GM18870 (cell line): ENCODE results near the gene PPM1H.
"Not testable (repeated sequence)": the region's sequence is repeated elsewhere in the genome, so short reads cannot be mapped to it uniquely, and the experiment has no call there.

Experiments used
- ATAC-seq: cut with Tn5 transposase; IDR thresholded peaks from one replicate; pipeline ENCODE4 v1.9.1; 2021; ENCODE audit warnings: moderate library complexity; ENCODE audit not compliant: unreplicated experiment

The PPM1H gene

DNA sequence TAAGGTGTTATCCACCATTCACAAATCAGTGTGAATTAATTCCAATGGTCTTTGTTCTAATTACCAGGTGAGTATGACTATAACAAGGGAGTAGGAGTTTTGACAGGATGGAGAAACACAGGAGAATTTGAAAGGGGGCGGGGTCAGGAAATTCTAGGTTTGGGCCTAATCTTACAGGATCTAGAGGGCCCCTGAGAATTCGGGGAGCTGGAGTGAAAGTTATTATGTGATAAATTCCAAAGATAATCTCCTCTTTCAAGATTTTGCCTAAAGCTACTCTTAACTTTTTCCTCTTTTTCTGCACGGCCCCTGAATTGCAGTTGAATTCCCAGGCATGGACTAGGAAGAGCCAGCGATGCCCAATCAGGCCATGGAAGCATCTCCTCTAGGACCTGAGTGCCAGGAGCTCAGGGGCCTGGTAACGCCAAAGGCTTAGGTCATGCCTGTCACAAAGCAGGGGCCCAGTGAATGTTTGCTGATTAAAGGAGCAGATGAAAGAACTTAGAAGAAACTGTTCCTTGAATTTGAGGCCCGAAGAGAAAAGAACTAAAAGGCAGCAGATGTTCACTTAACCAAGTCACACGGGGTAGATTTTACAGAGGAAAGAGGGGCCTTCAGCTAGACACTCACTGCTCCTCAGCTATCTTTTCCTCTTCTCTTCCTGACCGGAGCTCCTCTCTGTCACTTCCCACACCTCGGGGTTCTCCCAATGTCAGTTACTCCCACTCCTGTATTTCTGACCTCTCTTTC is 195.5 kb downstream of the PPM1H start:
- no peak for ATAC-seq

- ATAC-seq: no peak
Measured at GRCh38 chr12:62738616-62739015, 196.3 kb downstream of the PPM1H start.

DNA sequence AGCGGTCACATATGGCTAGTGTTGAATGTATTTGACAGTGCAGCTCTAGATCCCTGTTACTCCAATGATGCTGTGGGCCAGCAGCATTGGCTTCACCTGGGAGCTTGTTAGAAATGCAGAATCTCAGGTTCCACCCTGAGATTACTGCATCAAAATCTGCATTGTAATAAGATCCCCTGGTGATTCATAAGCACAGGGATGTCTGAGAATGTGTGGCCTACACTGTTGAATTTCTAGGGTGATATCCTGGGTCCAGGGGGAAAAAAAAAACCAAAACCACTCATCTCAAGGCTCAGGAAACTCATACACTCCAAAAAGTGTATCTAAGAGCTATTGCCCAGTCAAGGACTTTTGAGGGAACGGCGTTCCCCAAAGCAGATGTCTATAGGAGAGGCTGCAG is 196.8 kb downstream of the PPM1H start:
- no peak for ATAC-seq

GRCh38 chr12:62737615-62738014 is 197.3 kb downstream of the PPM1H start:
- ATAC-seq: no peak

GRCh38 chr12:62737188-62737587 is 197.8 kb downstream of the PPM1H start:
- ATAC-seq: no peak

GRCh38 chr12:62736596-62736995 is 198.4 kb downstream of the PPM1H start:
- no peak for ATAC-seq

DNA sequence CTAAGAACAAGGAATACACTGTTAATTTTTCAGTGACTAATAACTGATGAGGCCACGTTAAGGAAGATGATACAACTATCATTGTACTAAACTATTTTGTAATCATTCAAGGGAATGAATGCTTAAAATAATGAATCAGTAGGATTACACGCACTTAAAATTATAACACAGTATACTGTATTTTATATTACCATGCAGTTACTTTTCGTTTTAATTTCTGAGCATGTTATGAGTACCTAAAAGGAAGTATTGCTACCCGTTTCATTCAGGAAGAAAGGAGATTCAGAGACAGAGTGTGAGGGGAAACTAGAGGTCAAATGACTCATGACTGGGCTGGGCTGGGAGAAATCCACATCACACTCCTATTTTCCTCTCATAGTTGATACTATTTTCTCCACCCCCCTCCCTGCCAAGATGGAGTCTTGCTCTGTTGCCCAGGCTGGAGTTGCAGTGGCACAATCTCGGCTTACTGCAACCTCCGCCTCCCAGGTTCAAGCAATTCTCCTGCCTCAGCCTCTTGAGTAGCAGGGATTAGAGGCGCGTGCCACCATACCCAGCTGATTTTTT is 202.0 kb downstream of the PPM1H start:
- peak; percentile 34 for ATAC-seq

GRCh38 chr12:62731055-62731820 is 203.7 kb downstream of the PPM1H start:
- no peak for ATAC-seq

DNA sequence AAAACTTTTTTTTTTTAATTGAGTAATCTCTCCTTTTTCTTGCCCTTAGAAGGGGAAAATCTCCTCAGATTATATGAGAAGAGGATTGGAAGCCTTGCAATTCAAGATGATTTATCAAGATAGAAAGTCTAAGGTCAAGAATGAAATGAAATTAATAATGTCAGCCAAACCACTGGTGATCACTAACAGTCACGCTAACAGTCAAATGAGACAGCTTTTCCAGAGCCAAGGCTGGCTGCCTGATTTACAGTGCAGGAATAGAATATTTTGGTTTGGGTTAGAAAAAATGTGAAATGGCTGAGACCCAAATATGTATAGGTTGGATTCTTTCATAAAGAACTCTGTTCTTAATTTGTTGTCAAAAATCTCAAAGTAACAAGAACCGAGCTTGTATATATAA is 204.3 kb downstream of the PPM1H start:
- no peak for ATAC-seq

DNA sequence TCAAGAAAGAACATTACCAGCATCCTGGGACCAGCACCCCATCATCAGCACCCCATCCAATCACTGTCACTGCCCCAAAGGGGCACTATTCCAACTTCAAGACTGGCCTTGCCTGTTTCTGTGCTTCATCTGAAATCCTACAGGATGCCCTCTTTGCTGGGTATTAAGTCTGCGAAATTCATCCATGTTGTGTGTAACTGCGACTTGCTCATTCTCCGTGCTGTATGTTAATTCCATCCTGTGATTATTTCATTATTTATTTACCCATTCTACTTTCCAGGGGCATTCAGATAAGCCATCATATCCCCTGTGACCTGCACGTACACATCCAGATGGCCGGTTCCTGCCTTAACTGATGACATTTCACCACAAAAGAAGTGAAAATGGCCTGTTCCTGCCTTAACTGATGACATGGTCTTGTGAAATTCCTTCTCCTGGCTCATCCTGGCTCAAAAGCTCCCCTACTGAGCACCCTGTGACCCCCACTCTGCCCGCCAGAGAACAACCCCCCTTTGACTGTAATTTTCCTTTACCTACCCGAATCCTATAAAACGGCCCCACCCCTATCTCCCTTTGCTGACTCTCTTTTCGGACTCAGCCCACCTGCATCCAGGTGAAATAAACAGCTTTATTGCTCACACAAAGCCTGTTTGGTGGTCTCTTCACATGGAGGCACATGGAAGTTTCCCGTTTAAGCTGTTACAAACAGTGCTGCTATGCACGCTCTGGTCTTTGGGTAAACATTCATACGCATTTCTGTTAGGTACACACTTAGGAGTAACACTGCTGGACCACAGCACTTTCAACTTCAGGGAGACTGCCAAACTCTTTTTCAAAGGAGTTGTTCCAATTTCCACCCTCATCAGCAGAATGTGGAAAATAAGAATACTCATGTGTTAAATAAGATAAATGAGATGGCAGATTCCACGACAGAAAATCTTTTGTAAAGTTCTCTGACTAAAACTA is 205.1 kb downstream of the PPM1H start:
- not testable (repeated sequence) for ATAC-seq

DNA sequence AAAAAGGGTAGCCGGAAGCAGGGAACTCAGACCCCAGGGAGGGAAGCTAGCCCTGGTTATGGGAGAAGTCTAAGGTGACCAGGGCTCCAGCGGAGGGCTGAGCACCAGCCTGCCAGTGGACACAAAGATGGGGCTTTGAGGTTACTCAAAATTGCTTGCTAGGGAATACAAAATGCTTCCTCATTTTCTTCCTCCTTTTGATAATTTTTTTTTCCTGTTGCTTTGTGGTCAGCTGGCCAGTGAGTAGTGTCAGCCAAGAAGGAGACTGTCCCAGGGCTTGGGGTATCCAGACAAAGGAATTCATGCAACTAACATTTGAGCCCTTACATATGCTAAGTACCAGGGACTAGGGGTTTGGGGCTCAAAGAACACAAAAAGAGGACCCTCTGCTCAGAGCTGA is 206.2 kb downstream of the PPM1H start:
- ATAC-seq: no peak

DNA sequence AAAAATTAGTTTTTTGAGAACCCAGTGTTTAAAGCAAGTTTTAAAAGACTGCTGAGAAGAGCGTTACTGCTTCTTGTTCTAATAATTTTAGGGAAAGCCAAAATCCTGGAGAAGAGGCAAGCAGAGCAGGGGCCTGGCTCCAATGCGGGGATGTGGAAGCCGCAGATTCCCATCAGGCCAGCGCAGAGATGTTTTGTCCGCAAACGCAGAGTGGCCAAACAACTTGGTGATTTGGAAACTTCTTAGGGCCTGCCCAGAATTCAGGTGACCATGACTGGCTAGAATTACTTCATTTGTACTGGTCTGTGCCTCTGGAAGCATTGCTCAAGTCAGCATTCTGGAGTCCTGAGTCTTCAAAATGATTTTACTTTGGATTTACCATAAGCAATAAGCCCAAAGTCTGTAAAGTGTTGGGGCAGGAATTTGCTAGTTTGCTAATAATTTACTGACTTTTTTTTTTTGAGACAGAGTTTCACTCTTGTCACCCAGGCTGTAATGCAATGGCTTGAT is 208.4 kb downstream of the PPM1H start:
- no peak for ATAC-seq

DNA sequence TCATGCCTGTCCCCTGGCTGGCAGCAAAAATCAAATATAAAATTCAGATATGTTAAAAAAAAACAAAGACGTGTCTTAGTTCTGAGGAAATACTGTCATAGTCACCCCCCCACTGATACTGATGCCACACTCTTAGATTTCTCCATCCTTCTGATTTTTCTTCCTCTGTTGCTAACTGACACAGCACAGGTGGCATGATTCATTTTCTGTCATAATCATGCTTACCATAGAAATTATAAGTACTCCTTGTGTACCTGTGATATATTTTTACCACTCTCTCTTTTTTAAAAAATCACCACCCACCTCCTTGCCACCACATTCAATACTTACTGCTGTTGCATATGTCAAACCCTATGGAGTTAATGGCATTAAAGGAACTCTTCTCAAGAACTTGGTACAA is 209.2 kb downstream of the PPM1H start:
- no peak for ATAC-seq

- ATAC-seq: no peak
Measured at GRCh38 chr12:62724947-62725451, 210.0 kb downstream of the PPM1H start.

GRCh38 chr12:62724285-62724684 is 210.7 kb downstream of the PPM1H start:
- ATAC-seq: no peak

DNA sequence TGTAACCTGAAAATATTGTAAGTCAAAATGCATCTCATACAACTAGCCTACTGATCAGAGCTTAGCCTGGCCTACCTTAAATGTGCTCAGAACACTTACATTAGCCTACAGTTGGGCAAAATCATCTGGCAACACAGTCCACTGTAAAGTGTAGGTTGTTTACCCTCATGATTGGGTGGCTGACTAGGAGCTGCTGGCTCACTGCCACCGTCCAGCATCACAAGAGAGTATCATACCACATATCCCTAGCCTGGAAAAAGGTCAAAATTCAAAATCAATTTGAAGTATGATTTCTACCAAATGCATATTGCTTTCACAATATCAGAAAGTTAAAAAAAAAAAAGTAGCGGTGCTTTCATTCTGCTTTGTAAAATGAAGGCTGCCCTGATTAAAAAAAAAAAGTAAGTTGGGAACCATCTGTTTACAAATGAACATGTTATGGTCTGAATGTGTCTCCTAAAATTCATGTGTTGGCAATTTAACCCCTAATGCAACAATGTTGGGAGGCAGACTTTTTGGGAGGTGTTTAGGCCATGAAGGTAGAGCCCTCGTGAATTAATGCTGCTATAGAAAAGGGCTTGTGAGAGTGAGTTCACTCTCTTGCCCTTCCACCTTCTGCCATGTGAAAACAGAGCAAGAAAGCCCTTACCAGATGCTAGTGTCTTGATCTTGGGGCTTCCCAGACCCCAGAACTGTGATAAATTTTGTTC is 211.8 kb downstream of the PPM1H start:
- ATAC-seq: no peak

- no peak for ATAC-seq
Measured at GRCh38 chr12:62720661-62721330, 214.2 kb downstream of the PPM1H start.

GRCh38 chr12:62720025-62720424 is 214.9 kb downstream of the PPM1H start:
- ATAC-seq: no peak

- no peak for ATAC-seq
Measured at GRCh38 chr12:62718762-62719426, 216.1 kb downstream of the PPM1H start.
